ENCODE results near the gene C2orf72.

The C2orf72 gene

GRCh38 chr2:231009236-231009919, 27.9 kb upstream of the C2orf72 start:
- TF ChIP-seq USF1 (IDR thresholded peaks at IDR 0.05) (no peak), MAX (IDR thresholded peaks at IDR 0.05) (no peak), CEBPB (IDR thresholded peaks at IDR 0.05) (no peak), FOXM1 (IDR thresholded peaks at IDR 0.05; ENCODE audit: borderline replicate concordance, low read depth) (no peak), CREB1 (IDR thresholded peaks at IDR 0.05; ENCODE audit: low read depth) (no peak), TEAD4 (IDR thresholded peaks at IDR 0.05) (no peak), EGR1 (IDR thresholded peaks at IDR 0.05) (no peak), NFIC (IDR thresholded peaks at IDR 0.05) (no peak), REST (IDR thresholded peaks at IDR 0.05; ENCODE audit: low read depth) (no peak), ZBTB7A (IDR thresholded peaks at IDR 0.05; ENCODE audit: low read depth) (no peak), TCF12 (IDR thresholded peaks at IDR 0.05; ENCODE audit: low read depth) (no peak), TAF1 (IDR thresholded peaks at IDR 0.05; ENCODE audit: low read depth) (no peak), YY1 (IDR thresholded peaks at IDR 0.05; ENCODE audit: low read depth) (no peak), RAD21 (IDR thresholded peaks at IDR 0.05; ENCODE audit: low read depth) (no peak), EP300 (IDR thresholded peaks at IDR 0.05; ENCODE audit: borderline replicate concordance) (no peak)

GRCh38 chr2:231010201-231010730, 27.1 kb upstream of the C2orf72 start:
- no peak for TF ChIP-seq TEAD4 (IDR thresholded peaks at IDR 0.05)
- no peak for TF ChIP-seq MAX (IDR thresholded peaks at IDR 0.05)
- TF ChIP-seq USF1 (IDR thresholded peaks at IDR 0.05), result no peak
- TF ChIP-seq CEBPB (IDR thresholded peaks at IDR 0.05), result no peak
- TF ChIP-seq CREB1 (IDR thresholded peaks at IDR 0.05; ENCODE audit: low read depth), result no peak
- no peak for TF ChIP-seq TAF1 (IDR thresholded peaks at IDR 0.05; ENCODE audit: low read depth)
- no peak for TF ChIP-seq EP300 (IDR thresholded peaks at IDR 0.05; ENCODE audit: borderline replicate concordance)
- TF ChIP-seq EGR1 (IDR thresholded peaks at IDR 0.05), result no peak
- no peak for TF ChIP-seq NFIC (IDR thresholded peaks at IDR 0.05)
- no peak for TF ChIP-seq FOXM1 (IDR thresholded peaks at IDR 0.05; ENCODE audit: borderline replicate concordance, low read depth)
- TF ChIP-seq YY1 (IDR thresholded peaks at IDR 0.05; ENCODE audit: low read depth), result no peak
- no peak for TF ChIP-seq TCF12 (IDR thresholded peaks at IDR 0.05; ENCODE audit: low read depth)
- no peak for TF ChIP-seq RAD21 (IDR thresholded peaks at IDR 0.05; ENCODE audit: low read depth)

- TF ChIP-seq TEAD4 (IDR thresholded peaks at IDR 0.05) (no peak), CEBPB (IDR thresholded peaks at IDR 0.05) (no peak), YY1 (IDR thresholded peaks at IDR 0.05; ENCODE audit: low read depth) (no peak), RAD21 (IDR thresholded peaks at IDR 0.05; ENCODE audit: low read depth) (no peak), REST (IDR thresholded peaks at IDR 0.05; ENCODE audit: low read depth) (no peak), CREB1 (IDR thresholded peaks at IDR 0.05; ENCODE audit: low read depth) (no peak), TAF1 (IDR thresholded peaks at IDR 0.05; ENCODE audit: low read depth) (no peak), EP300 (IDR thresholded peaks at IDR 0.05; ENCODE audit: borderline replicate concordance) (no peak), USF1 (IDR thresholded peaks at IDR 0.05) (no peak), MAX (IDR thresholded peaks at IDR 0.05) (no peak), NFIC (IDR thresholded peaks at IDR 0.05) (no peak), EGR1 (IDR thresholded peaks at IDR 0.05) (no peak), FOXM1 (IDR thresholded peaks at IDR 0.05; ENCODE audit: borderline replicate concordance, low read depth) (no peak), TCF12 (IDR thresholded peaks at IDR 0.05; ENCODE audit: low read depth) (no peak), ZBTB7A (IDR thresholded peaks at IDR 0.05; ENCODE audit: low read depth) (no peak)
These were observed 25.8 kb upstream of the C2orf72 start for GRCh38 chr2:231011526-231011925.

- TF ChIP-seq YY1 (IDR thresholded peaks at IDR 0.05; ENCODE audit: low read depth), result no peak
- TF ChIP-seq USF1 (IDR thresholded peaks at IDR 0.05), result no peak
- no peak for TF ChIP-seq NFIC (IDR thresholded peaks at IDR 0.05)
- no peak for TF ChIP-seq MAX (IDR thresholded peaks at IDR 0.05)
- TF ChIP-seq CEBPB (IDR thresholded peaks at IDR 0.05), result no peak
- no peak for TF ChIP-seq EGR1 (IDR thresholded peaks at IDR 0.05)
- TF ChIP-seq EP300 (IDR thresholded peaks at IDR 0.05; ENCODE audit: borderline replicate concordance), result no peak
- no peak for TF ChIP-seq FOXM1 (IDR thresholded peaks at IDR 0.05; ENCODE audit: borderline replicate concordance, low read depth)
- TF ChIP-seq CREB1 (IDR thresholded peaks at IDR 0.05; ENCODE audit: low read depth), result no peak
- no peak for TF ChIP-seq RAD21 (IDR thresholded peaks at IDR 0.05; ENCODE audit: low read depth)
These were observed 24.9 kb upstream of the C2orf72 start for GRCh38 chr2:231012463-231012862.
